Lower leg skin (tissue), 4 donors: ENCODE results near the gene HAVCR1. TPM values are rescaled to one million over a fixed set of nuclear protein-coding genes. Genes with fewer than 3 reads are reported as not detected.

Source experiments
- DNase-seq, 2 donors: peaks; one replicate each; pipeline ENCODE4 v3.0.0-alpha.2; 2019; ENCODE audit warnings: low spot score in 2 of 2
- H3K4me3 ChIP-seq: fragments of 200-600 bp; sonication (generic); 2 replicates; pipeline ENCODE4 v1.5.1; 2017; ENCODE audit warnings: mild to moderate bottlenecking, low read depth; ENCODE audit not compliant: poor library complexity, severe bottlenecking
- POLR2A ChIP-seq, 2 donors: fragments of 450-650 bp; IDR thresholded peaks; one replicate each; pipeline ENCODE4 v1.6.1; 2016 to 2017; ENCODE audit warnings: antibody characterized with exemption in 2 of 2, mild to moderate bottlenecking in 1 of 2, moderate library complexity in 1 of 2
- WGBS, 2 donors: methylation state at CpG; one replicate each; pipeline ENCODE4 v1.1.5; 2018; 5-methylcytosine and 5-hydroxymethylcytosine counted together
- intact Hi-C: fragments of 100-400 bp; cut with DNase I; formaldehyde crosslinking; loops from one replicate; pipeline ENCODE4 v1.15.0; 2023; ENCODE audit warnings: low total_unique reads
- total RNA-seq, 4 donors: library from RNA; depleted of rRNA; stranded (reverse); fragments of >200 nt; gene quantifications; one replicate each; pipeline ENCODE4 v1.1.0, GENCODE V29; 2016
- TF ChIP-seq, protein P1 (sequence below), 3 donors: fragments of 450-650 bp; IDR thresholded peaks; one replicate each; pipeline ENCODE4 v1.5.1; 2016; ENCODE audit warnings: antibody characterized with exemption in 3 of 3, mild to moderate bottlenecking in 3 of 3, moderate library complexity in 2 of 3

HAVCR1 gene
- not detected for total RNA-seq

- intact Hi-C loops = no loop called here
- WGBS, 2 donors = 78 to 84% methylated on average over 9 of the region's 9 CpGs
- no peak within 1 kb of the TSS for H3K4me3 ChIP-seq
- TF ChIP-seq, protein P1, sequence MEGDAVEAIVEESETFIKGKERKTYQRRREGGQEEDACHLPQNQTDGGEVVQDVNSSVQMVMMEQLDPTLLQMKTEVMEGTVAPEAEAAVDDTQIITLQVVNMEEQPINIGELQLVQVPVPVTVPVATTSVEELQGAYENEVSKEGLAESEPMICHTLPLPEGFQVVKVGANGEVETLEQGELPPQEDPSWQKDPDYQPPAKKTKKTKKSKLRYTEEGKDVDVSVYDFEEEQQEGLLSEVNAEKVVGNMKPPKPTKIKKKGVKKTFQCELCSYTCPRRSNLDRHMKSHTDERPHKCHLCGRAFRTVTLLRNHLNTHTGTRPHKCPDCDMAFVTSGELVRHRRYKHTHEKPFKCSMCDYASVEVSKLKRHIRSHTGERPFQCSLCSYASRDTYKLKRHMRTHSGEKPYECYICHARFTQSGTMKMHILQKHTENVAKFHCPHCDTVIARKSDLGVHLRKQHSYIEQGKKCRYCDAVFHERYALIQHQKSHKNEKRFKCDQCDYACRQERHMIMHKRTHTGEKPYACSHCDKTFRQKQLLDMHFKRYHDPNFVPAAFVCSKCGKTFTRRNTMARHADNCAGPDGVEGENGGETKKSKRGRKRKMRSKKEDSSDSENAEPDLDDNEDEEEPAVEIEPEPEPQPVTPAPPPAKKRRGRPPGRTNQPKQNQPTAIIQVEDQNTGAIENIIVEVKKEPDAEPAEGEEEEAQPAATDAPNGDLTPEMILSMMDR (IDR thresholded peaks at IDR 0.05) = no peak
- no peak for TF ChIP-seq POLR2A (IDR thresholded peaks at IDR 0.05)
- no peak for DNase-seq
These were observed at the start of gene HAVCR1 for GRCh38 chr5:157059093-157059539. Gene HAVCR1 (minus strand): TSS chr5:157059116. CDS start chr5:157057943, 1,173 bp downstream.

- 40 to 52% methylated on average over 3 of the region's 3 CpGs for WGBS, 2 donors
- no peak overlapping the region for H3K4me3 ChIP-seq
- peak in 1 of 2 donors; percentile 20 for DNase-seq
- no peak for TF ChIP-seq POLR2A (IDR thresholded peaks at IDR 0.05)
- TF ChIP-seq, protein P1 (IDR thresholded peaks at IDR 0.05) = no peak
- intact Hi-C loops = no loop called here
These were observed 48.6 kb upstream of the HAVCR1 start for GRCh38 chr5:157107508-157107907.

DNA sequence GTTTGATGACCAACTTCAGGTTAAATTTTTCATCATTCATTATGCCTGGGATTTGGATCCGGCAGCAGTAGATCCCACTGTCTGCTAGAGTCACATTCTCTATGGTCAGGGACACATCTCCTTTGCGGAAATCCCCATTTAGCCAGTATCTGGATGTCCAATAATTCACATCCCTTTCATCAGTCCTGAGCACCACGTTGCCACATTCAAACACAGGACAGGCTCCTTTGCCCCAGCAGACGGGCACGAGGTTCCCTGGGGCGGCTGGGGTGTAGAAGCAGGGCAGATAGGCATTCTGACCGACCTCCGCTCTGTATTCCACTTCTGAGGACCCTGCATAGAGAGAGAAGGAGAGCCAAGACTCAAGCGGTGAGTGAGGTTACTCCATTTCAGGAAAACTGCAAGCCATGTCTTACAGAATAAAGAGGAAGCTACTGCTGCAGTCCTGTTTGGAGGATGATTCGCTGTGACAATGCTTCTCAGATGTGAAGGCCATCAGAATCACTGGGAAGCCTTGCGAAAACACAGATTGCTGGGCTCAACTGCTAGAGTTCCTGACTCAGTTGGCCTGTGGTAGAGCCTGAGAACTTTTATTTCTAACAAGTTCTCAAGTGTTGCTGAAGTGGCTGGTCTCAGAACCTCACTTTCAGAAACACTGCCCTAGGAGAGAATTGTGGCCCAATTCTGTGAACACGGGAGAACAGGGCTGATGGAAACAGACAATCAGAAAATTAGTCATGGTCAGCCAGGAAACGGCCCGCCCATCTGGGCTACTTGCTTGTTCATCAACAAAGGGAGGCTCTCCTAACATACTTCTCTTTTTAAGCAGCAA lies 47.9 kb upstream of the HAVCR1 start:
- TF ChIP-seq, protein P1 (IDR thresholded peaks at IDR 0.05) = no peak
- no peak for TF ChIP-seq POLR2A (IDR thresholded peaks at IDR 0.05)
- 76 to 80% methylated on average over 14 of the region's 14 CpGs for WGBS, 2 donors
- peak overlapping the region; percentile 8 for H3K4me3 ChIP-seq
- intact Hi-C loops = no loop called here
- DNase-seq = peak; percentile 27 to 86

DNA sequence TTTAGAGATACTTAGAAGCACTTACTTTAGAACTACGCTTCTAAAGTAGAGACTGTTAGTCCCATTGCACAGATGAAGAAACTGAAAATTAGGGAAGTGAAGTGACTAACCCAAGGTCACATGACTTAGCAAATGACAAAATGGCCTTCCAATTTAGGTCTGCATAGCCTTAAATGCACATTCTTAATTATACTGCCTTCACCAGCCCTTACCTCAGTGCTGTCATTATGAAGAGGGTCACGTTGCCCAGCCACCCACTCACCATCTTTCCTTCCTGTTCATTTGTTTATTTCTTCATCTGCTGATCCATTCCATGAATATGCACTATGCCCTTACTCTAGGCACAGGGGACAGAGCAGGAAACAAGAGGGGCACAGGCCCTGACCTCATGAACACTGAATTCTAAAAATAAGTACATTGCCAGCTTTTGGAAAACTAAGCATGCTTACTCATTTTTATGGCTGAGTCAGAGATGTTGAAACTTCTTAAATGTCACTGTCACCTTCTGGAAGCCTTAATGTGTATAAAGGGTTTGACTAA lies 41.3 kb upstream of the HAVCR1 start:
- DNase-seq = no peak

GRCh38 chr5:157088342-157088990 lies 29.6 kb upstream of the HAVCR1 start:
- WGBS, 2 donors = 82 to 83% methylated on average over 3 of the region's 3 CpGs
- DNase-seq = no peak
- no peak overlapping the region for H3K4me3 ChIP-seq
- intact Hi-C loops = no loop called here
- TF ChIP-seq POLR2A (IDR thresholded peaks at IDR 0.05) = no peak

More for the DNA sequence above, 41.3 kb upstream of the HAVCR1 start:
- H3K4me3 ChIP-seq = no peak overlapping the region
- intact Hi-C loops = no loop called here
- no peak for TF ChIP-seq POLR2A (IDR thresholded peaks at IDR 0.05)
- TF ChIP-seq, protein P1 (IDR thresholded peaks at IDR 0.05) = no peak
- WGBS, 2 donors = 67 to 74% methylated on average over 2 of the region's 2 CpGs

GRCh38 chr5:157086751-157087359 lies 27.9 kb upstream of the HAVCR1 start:
- TF ChIP-seq POLR2A (IDR thresholded peaks at IDR 0.05) = no peak
- TF ChIP-seq, protein P1 (IDR thresholded peaks at IDR 0.05) = no peak
- 85 to 88% methylated on average over 8 of the region's 8 CpGs for WGBS, 2 donors
- peak in 1 of 2 donors; percentile 4 for DNase-seq
- intact Hi-C loops = no loop called here
- H3K4me3 ChIP-seq = no peak overlapping the region
